Adipocyte (in vitro differentiated cells): ENCODE data around the gene DMRT2.

ENCODE experiments used
- DNase-seq: peaks from one replicate; pipeline ENCODE4 v3.0.0-alpha.2; 2015; ENCODE audit warnings: low read depth
- H3K27me3 ChIP-seq: replicated peaks from 2 replicates; pipeline ENCODE4 v1.7.0; 2013; ENCODE audit warnings: mild to moderate bottlenecking, low read length, moderate library complexity; ENCODE audit not compliant: control insufficient read depth, insufficient read depth
- H3K36me3 ChIP-seq: 2 replicates; pipeline ENCODE4 v1.7.0; 2013; ENCODE audit warnings: low read length, mild to moderate bottlenecking, moderate library complexity; ENCODE audit not compliant: control insufficient read depth, insufficient read depth, severe bottlenecking
- H3K4me1 ChIP-seq: 2 replicates; pipeline ENCODE4 v1.7.0; 2013; ENCODE audit warnings: mild to moderate bottlenecking, low read length, moderate library complexity; ENCODE audit not compliant: control insufficient read depth, insufficient read depth
- H3K4me3 ChIP-seq: 2 replicates; pipeline ENCODE4 v1.7.0; 2013; ENCODE audit warnings: mild to moderate bottlenecking, low read length, moderate library complexity
- H3K9ac ChIP-seq: 2 replicates; pipeline ENCODE4 v1.7.0; 2013; ENCODE audit warnings: mild to moderate bottlenecking, low read length, moderate library complexity
- H3K9me3 ChIP-seq: 2 replicates; pipeline ENCODE4 v1.7.0; 2013; ENCODE audit warnings: mild to moderate bottlenecking, low read length, moderate library complexity; ENCODE audit not compliant: control insufficient read depth

The DMRT2 gene

DNA sequence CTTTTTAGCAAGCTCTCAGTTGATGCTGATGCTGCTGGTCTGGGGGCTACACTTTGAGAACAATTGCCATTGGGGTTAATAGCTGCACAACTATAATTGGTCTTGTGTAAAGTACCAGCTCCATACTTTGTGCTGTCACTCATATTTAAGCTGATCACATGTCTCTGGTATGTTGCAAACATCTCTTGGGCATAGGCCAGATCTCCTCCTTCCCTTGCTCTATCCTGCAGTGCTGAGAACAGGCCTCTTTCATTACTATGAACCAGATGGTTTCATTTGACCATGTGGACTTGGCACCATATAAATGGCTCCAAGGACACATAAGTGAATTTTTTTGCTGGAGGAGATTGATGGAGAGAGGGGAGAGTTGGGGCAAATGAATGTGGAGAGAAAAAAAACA is 48.4 kb downstream of the DMRT2 start:
- H3K36me3 ChIP-seq, result no peaks in the 10 kb centered on the region
- no peaks in the 10 kb centered on the region for H3K4me1 ChIP-seq
- H3K27me3 ChIP-seq, result no peaks in the 10 kb centered on the region
- H3K9me3 ChIP-seq, result no peaks in the 10 kb centered on the region
- no peak overlapping the region for H3K4me3 ChIP-seq
- no peak overlapping the region for H3K9ac ChIP-seq
- DNase-seq, result no peak

DNA sequence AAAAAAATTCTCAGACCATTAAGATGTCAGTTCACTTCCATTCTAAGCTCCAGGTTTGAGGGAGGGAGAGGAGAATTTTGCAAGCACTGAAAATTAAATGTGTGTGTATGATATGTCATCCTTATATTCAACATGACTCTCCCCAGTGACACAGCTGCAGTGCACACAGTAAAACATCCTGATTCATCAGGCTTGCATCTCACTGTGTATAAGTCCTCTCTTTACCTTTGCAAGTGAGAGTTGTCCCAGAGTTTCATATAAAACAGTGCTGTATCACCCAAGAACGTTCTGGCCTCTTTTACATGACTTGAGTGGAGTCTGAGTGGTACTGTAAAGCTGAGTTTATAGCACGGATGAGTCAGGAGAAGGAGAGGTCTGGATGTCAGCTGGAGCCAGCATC is 50.0 kb downstream of the DMRT2 start:
- no peaks in the 10 kb centered on the region for H3K9me3 ChIP-seq
- H3K27me3 ChIP-seq, result no peaks in the 10 kb centered on the region
- H3K36me3 ChIP-seq, result no peaks in the 10 kb centered on the region
- H3K9ac ChIP-seq, result no peak overlapping the region
- no peak overlapping the region for H3K4me3 ChIP-seq
- no peaks in the 10 kb centered on the region for H3K4me1 ChIP-seq
- no peak for DNase-seq

DNA sequence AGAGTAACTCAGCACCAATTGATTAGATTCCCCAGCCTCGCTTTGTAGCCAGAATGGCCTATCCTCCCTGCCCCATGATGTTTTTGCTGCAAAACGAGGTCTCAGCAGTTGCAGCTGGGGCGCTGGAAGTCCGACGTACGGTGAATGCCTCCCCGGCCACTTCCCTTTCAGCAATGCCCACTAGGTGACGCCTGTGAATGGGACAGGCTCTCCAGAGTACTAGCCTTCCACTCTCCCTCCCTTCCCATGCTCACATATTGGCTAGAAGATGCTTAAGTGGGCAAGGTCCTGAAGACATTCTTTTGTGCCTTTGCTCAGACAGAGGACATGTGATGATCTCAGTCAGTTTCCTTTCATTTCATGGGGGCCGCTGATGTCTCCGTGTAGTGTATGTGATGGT is 50.8 kb downstream of the DMRT2 start:
- peak; percentile 13 for DNase-seq

DNA sequence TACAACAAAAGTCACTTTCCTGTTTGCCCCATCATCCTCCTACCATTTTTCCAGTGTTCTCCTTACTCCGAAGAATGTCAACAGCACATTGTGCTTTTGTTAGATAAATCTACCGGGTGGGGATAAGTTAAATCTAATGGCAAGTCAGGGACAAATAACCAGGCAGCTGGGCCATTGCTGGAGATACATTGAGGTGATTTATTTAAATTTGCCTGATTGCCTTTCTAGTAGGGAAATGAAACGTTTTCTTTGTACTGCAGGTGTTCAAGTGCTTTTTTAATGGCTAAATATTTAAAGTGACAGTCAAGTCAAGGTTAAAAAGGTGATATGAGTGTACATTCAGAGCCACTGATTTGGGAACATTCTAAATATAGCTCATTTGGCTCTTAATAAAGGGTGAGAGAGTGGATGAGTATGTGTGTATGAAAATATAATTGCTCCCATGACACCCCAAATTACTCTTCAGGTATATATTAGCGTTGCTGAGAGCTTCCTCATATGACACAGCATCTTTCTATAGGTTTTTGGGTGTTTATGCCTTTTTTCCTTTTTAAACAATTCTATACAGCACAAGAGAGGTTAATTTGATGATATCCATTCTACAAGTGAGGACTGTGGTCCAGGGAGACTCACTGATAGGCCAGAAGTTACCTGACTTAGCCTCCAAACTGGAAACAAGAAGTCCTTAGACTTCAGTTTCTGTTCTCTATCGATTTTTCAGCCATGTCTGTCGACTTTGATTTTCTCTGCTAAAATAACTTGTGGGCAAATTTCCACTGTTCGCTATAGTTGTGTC is 51.9 kb downstream of the DMRT2 start:
- H3K4me1 ChIP-seq, result no peaks in the 10 kb centered on the region
- no peaks in the 10 kb centered on the region for H3K36me3 ChIP-seq
- no peaks in the 10 kb centered on the region for H3K27me3 ChIP-seq
- H3K4me3 ChIP-seq, result no peak overlapping the region
- DNase-seq, result no peak
- no peaks in the 10 kb centered on the region for H3K9me3 ChIP-seq
- no peak overlapping the region for H3K9ac ChIP-seq

More for the DNA sequence above, 50.8 kb downstream of the DMRT2 start:
- Histone ChIP-seq H3K9me3 (no peaks in the 10 kb centered on the region), H3K9ac (no peak overlapping the region), H3K4me3 (no peak overlapping the region), H3K27me3 (no peaks in the 10 kb centered on the region), H3K4me1 (no peaks in the 10 kb centered on the region), H3K36me3 (no peaks in the 10 kb centered on the region)

DNA sequence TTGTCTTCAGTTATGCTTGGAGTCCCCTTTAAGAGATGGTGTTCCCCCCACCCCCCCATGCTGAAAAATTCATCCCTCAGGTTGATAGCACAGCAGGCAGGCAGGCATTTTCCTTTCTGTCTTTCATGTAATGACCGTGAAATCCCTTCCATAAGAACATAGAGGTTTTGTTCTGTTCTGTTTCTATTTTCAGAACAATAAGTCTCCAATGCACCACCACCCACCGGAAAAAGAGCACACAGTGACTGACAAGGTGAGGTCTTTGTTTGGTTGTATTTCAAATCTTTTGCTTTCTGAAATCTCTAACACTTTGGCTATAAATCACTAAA is 52.4 kb downstream of the DMRT2 start:
- Histone ChIP-seq H3K9ac (no peak overlapping the region), H3K4me3 (no peak overlapping the region), H3K9me3 (no peaks in the 10 kb centered on the region), H3K36me3 (no peaks in the 10 kb centered on the region), H3K4me1 (no peaks in the 10 kb centered on the region), H3K27me3 (no peaks in the 10 kb centered on the region)
- no peak for DNase-seq
